GM23248 (cell line): Measurements from ENCODE around the gene NDEL1.

Source experiments
- EZH2 ChIP-seq: fragments of 200-600 bp; sonication (generic); IDR thresholded peaks from 2 replicates; pipeline ENCODE4 v1.6.1; 2018; ENCODE audit warnings: antibody characterized with exemption, mild to moderate bottlenecking; ENCODE audit not compliant: insufficient read depth, poor library complexity, severe bottlenecking
- EZH2phosphoT487 ChIP-seq: fragments of 200-600 bp; sonication (generic); IDR thresholded peaks from 2 replicates; pipeline ENCODE4 v1.6.1; 2018; ENCODE audit warnings: antibody characterized with exemption, moderate library complexity, mild to moderate bottlenecking, low read depth; ENCODE audit not compliant: insufficient read depth

GRCh38 chr17:8436844-8437171, 1.1 kb downstream of the NDEL1 start:
- TF ChIP-seq EZH2phosphoT487 (no peak), EZH2 (no peak)
